LNCaP clone FGC (cell line): ENCODE measurements around the gene CD96.
"Not testable (repeated sequence)": the region's sequence is repeated elsewhere in the genome, so short reads cannot be mapped to it uniquely, and the experiment has no call there.

Experiments
- DNase-seq: peaks from one replicate; pipeline ENCODE4 v3.0.0-alpha.2; 2011; ENCODE audit warnings: low read depth
- H3K4me3 ChIP-seq: 2 replicates; pipeline ENCODE4 v1.5.1; 2011; ENCODE audit warnings: mild to moderate bottlenecking, low read depth, low read length, control low read depth
- TF ChIP-seq, protein P1 (sequence below): IDR thresholded peaks from 2 replicates; pipeline ENCODE4 v1.5.1; 2012; ENCODE audit warnings: mild to moderate bottlenecking; ENCODE audit not compliant: control insufficient read depth, insufficient read depth; ENCODE audit errors: extremely low read depth

Gene CD96

DNA sequence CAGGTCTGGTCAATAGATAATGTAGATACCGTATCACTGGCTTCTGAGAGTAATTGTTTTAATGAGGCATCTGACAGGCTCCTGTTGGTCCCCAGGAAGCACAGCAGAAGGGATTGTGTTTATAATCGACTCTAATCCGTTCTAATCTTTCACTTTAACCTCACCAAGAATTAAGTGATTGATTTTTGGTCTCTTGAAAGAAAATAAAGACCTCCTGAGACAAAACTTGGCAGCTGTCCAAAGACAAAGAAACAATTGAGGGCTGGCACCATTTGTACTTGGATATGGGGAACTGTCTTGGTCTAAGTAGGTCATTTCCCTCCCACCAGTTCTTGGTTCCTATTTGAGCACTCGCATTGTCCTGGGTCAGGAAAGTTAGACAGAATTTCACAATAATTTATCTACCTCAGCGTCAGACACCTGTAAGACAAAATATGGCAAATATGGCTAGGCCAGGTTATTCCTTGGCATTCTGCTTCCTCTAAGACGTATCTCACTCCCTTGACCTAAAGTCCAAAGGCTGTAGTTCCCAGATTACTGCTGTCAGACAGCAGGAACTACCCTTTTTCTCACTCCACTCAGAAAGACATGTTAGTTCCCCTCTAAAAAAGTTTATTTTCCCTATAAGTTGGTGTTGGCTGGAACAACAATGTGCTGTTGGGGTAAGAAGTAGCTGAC is 22.7 kb upstream of the CD96 start:
- DNase-seq = no peak
- TF ChIP-seq, protein P1, sequence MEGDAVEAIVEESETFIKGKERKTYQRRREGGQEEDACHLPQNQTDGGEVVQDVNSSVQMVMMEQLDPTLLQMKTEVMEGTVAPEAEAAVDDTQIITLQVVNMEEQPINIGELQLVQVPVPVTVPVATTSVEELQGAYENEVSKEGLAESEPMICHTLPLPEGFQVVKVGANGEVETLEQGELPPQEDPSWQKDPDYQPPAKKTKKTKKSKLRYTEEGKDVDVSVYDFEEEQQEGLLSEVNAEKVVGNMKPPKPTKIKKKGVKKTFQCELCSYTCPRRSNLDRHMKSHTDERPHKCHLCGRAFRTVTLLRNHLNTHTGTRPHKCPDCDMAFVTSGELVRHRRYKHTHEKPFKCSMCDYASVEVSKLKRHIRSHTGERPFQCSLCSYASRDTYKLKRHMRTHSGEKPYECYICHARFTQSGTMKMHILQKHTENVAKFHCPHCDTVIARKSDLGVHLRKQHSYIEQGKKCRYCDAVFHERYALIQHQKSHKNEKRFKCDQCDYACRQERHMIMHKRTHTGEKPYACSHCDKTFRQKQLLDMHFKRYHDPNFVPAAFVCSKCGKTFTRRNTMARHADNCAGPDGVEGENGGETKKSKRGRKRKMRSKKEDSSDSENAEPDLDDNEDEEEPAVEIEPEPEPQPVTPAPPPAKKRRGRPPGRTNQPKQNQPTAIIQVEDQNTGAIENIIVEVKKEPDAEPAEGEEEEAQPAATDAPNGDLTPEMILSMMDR = no peak
- no peak overlapping the region for H3K4me3 ChIP-seq

DNA sequence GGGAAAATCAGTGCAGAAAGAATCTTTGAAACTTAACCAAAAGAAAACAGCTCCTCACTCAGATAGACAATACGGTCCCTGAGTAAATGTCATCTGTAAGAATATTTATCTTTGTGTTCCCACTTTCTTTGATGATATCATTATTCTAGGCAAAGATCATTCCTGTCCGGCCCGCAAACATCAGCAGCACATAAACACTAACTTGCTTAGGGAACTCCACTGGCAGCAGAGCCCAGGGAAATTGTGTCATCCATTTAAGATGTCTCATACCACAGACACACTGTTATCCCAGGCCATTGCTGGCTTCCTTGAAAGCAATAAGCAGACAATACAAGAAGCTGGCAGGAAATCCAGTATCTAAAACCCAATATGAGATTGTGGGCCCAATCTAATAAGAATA is 20.1 kb upstream of the CD96 start:
- TF ChIP-seq, protein P1 = no peak
- no peak for DNase-seq
- H3K4me3 ChIP-seq = no peak overlapping the region

GRCh38 chr3:111524486-111524885 is 17.5 kb upstream of the CD96 start:
- not testable (repeated sequence) for DNase-seq, H3K4me3 ChIP-seq

GRCh38 chr3:111531446-111531845 is 10.6 kb upstream of the CD96 start:
- TF ChIP-seq, protein P1 = no peak
- DNase-seq = no peak
- no peak overlapping the region for H3K4me3 ChIP-seq

DNA sequence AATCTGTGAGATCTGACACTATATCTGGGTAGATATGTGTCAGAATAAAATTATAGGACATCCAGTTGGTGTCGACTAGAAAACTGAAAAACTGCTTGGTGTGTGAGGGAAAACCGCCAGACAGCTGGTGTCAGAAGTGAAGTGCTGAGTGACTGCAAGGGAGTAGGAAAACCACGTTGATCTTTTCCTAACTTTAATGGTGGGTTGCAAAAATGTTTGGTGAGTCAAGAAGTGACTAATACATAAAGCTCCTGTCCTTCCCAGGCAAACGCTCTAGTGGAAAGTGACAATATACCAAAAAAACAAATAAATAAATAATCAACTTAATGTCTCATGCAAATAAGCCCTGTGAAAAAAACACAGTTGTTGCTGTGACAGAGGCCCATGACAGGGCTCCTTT is 7.3 kb upstream of the CD96 start:
- TF ChIP-seq, protein P1 = no peak
- no peak for DNase-seq
- H3K4me3 ChIP-seq = no peak overlapping the region

DNA sequence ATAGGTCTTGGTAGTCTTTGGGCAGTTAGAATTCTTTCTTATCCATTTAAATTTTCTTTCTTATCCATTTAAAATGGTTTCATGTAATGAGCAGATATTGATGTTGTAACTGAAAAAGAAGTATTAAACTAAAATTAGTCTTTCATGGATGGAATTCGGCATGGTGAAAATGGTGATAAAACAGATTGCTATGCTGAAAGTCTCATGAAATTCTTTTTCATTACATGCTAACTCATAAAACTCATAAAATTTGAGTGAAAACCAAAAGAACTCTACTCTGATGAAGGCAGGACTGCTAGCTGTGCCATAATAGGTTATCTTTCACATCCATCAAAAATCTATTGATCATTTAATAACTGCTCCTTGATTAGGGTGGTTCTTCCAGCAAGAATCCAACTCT is 3.9 kb upstream of the CD96 start:
- TF ChIP-seq, protein P1 = no peak
- no peak overlapping the region for H3K4me3 ChIP-seq
- no peak for DNase-seq

DNA sequence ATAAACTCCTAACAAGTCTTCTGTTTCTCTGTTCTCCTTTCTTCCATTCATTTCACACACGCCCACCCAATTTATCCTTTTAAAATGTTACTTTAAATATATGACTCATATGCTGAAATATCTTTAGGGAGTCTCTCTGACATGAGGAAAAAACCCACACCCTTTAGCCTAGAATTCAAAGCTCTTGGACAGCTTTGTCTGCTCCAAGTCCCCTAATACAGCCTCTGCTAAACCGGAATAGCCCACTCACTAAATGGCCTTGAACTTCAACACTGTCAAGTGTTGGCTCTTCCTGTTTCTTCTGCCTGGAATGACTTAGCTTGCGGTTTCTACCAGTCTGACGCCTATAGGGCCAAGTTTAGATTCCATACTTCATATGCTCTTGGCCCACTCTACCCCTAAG is 3.3 kb upstream of the CD96 start:
- TF ChIP-seq, protein P1 = no peak
- no peak for DNase-seq
- H3K4me3 ChIP-seq = no peak overlapping the region
